Neural cell (in vitro differentiated cells): ENCODE results near the gene BMP7. TPM values are rescaled to one million over a fixed set of nuclear protein-coding genes. Genes with fewer than 3 reads are reported as not detected.

Source experiments
- H2AFZ ChIP-seq: fragments of 200-600, 300-800 bp; sonication (generic), shearing (Covaris generic); 2 replicates; pipeline ENCODE4 v1.6.0; 2014; ENCODE audit warnings: low read depth, mild to moderate bottlenecking, antibody characterized with exemption, low read length, moderate library complexity
- H3F3A ChIP-seq: fragments of 200-600 bp; shearing (Covaris generic); 2 replicates; pipeline ENCODE4 v1.6.1; 2016; ENCODE audit warnings: mild to moderate bottlenecking, moderate library complexity, mixed read lengths, antibody characterized with exemption, low read length; ENCODE audit not compliant: insufficient read depth, poor library complexity, severe bottlenecking
- H3K27ac ChIP-seq: fragments of 200-600, 300-800 bp; sonication (generic), shearing (Covaris generic); 2 replicates; pipeline ENCODE4 v1.5.1; 2014; ENCODE audit warnings: mild to moderate bottlenecking, low read length, moderate library complexity
- H3K27me3 ChIP-seq: fragments of 300-800, 200-600 bp; sonication (generic), shearing (Covaris generic); 2 replicates; pipeline ENCODE4 v1.6.0; 2014; ENCODE audit warnings: mild to moderate bottlenecking, low read depth, low read length, moderate library complexity; ENCODE audit not compliant: insufficient read depth
- H3K36me3 ChIP-seq: fragments of 300-800, 200-600 bp; sonication (generic), shearing (Covaris generic); 2 replicates; pipeline ENCODE4 v1.5.1; 2014; ENCODE audit warnings: mild to moderate bottlenecking, antibody characterized with exemption, low read length, moderate library complexity; ENCODE audit not compliant: insufficient read depth
- H3K4me2 ChIP-seq: fragments of 300-800, 200-600 bp; sonication (generic), shearing (Covaris generic); 2 replicates; pipeline ENCODE4 v1.6.0; 2014; ENCODE audit warnings: mild to moderate bottlenecking, low read length
- H3K4me3 ChIP-seq: fragments of 300-800, 200-600 bp; sonication (generic), shearing (Covaris generic); 2 replicates; pipeline ENCODE4 v1.5.1; 2014; ENCODE audit warnings: mild to moderate bottlenecking, low read length, moderate library complexity
- H3K79me2 ChIP-seq: fragments of 200-600 bp; shearing (Covaris generic); replicated peaks from 2 replicates; pipeline ENCODE4 v1.6.0; 2014; ENCODE audit warnings: mild to moderate bottlenecking, low read length, moderate library complexity; ENCODE audit not compliant: insufficient read depth
- H3K9ac ChIP-seq: fragments of 300-800, 200-600 bp; sonication (generic), shearing (Covaris generic); 2 replicates; pipeline ENCODE4 v1.6.1; 2016; ENCODE audit warnings: mild to moderate bottlenecking, low read length, mixed read lengths
- H3K9me2 ChIP-seq: fragments of 200-600 bp; shearing (Covaris generic); 2 replicates; pipeline ENCODE4 v1.6.1; 2016; ENCODE audit warnings: mild to moderate bottlenecking, low read length, mixed read lengths; ENCODE audit not compliant: insufficient read depth
- H3K9me3 ChIP-seq: fragments of 200-600, 300-800 bp; sonication (generic), shearing (Covaris generic); 2 replicates; pipeline ENCODE4 v1.6.1; 2016; ENCODE audit warnings: mild to moderate bottlenecking, mixed run types, low read length, moderate library complexity, mixed read lengths
- H4K20me1 ChIP-seq: fragments of 200-600 bp; shearing (Covaris generic); 2 replicates; pipeline ENCODE4 v1.6.1; 2016; ENCODE audit warnings: mild to moderate bottlenecking, mixed run types; ENCODE audit not compliant: insufficient read depth
- CTCF ChIP-seq: fragments of 450-650 bp; IDR thresholded peaks from 2 replicates; pipeline ENCODE4 v1.5.1; 2014; ENCODE audit warnings: antibody characterized with exemption, mild to moderate bottlenecking, moderate library complexity; ENCODE audit not compliant: poor library complexity, severe bottlenecking
- EP300 ChIP-seq: fragments of 450-650 bp; conservative IDR thresholded peaks from 2 replicates; pipeline ENCODE4 v1.6.1; 2014; ENCODE audit warnings: antibody characterized with exemption, mild to moderate bottlenecking, moderate library complexity; ENCODE audit not compliant: poor library complexity, severe bottlenecking
- EZH2 ChIP-seq: fragments of 200-600, 300-800 bp; shearing (Covaris generic), sonication (generic); IDR thresholded peaks from 2 replicates; pipeline ENCODE4 v1.6.1; 2014; ENCODE audit warnings: antibody characterized with exemption, low read length, borderline replicate concordance, mild to moderate bottlenecking; ENCODE audit not compliant: insufficient read depth, poor library complexity, severe bottlenecking
- MXI1 ChIP-seq: fragments of 450-650 bp; conservative IDR thresholded peaks from 2 replicates; pipeline ENCODE4 v1.6.1; 2014; ENCODE audit warnings: antibody characterized with exemption, mild to moderate bottlenecking; ENCODE audit not compliant: poor library complexity, severe bottlenecking
- POLR2AphosphoS5 ChIP-seq: IDR thresholded peaks from 2 replicates; pipeline ENCODE4 v1.6.1; 2012
- RAD21 ChIP-seq: fragments of 450-650 bp; conservative IDR thresholded peaks from 2 replicates; pipeline ENCODE4 v1.6.1; 2014; ENCODE audit warnings: antibody characterized with exemption, mild to moderate bottlenecking, moderate library complexity
- REST ChIP-seq: IDR thresholded peaks from 2 replicates; pipeline ENCODE4 v1.6.1; 2012; ENCODE audit warnings: borderline replicate concordance
- SMC3 ChIP-seq: fragments of 450-650 bp; conservative IDR thresholded peaks from 2 replicates; pipeline ENCODE4 v1.6.1; 2014; ENCODE audit warnings: antibody characterized with exemption, mild to moderate bottlenecking, moderate library complexity; ENCODE audit not compliant: poor library complexity
- TAF1 ChIP-seq: IDR thresholded peaks from 2 replicates; pipeline ENCODE4 v1.6.1; 2012; ENCODE audit warnings: low read depth
- polyA plus RNA-seq: library from polyadenylated mRNA; depleted of rRNA; stranded (reverse); fragments of >200 nt; gene quantifications from 2 replicates; pipeline ENCODE4 v1.2.3, GENCODE V29; 2014

Gene BMP7
- polyA plus RNA-seq, 1 donor from 2014 or later, result 3.6 TPM

- Histone ChIP-seq H3K27ac (no peak overlapping the region), H3K36me3 (no peaks in the 10 kb centered on the region), H3F3A (no peaks in the 10 kb centered on the region), H3K4me2 (no peak overlapping the region), H3K9me3 (no peaks in the 10 kb centered on the region), H2AFZ (no peak overlapping the region), H4K20me1 (no peaks in the 10 kb centered on the region), H3K79me2 (no peaks in the 10 kb centered on the region), H3K9ac (no peak overlapping the region), H3K4me3 (no peak overlapping the region), H3K9me2 (no peaks in the 10 kb centered on the region), H3K27me3 (no peaks in the 10 kb centered on the region)
- TF ChIP-seq SMC3 (no peak), RAD21 (no peak), EP300 (no peak), MXI1 (no peak), CTCF (no peak), TAF1 (no peak), REST (no peak), EZH2 (no peak), POLR2AphosphoS5 (no peak)
Observed at GRCh38 chr20:57194154-57194553, 72.3 kb downstream of the BMP7 start.

GRCh38 chr20:57193094-57193493, 73.3 kb downstream of the BMP7 start:
- Histone ChIP-seq H4K20me1 (no peaks in the 10 kb centered on the region), H3F3A (no peaks in the 10 kb centered on the region), H3K4me3 (no peak overlapping the region), H3K9ac (no peak overlapping the region), H3K27ac (no peak overlapping the region), H3K36me3 (no peaks in the 10 kb centered on the region), H3K4me2 (no peak overlapping the region), H3K27me3 (no peaks in the 10 kb centered on the region), H3K79me2 (no peaks in the 10 kb centered on the region), H3K9me3 (no peaks in the 10 kb centered on the region), H3K9me2 (no peaks in the 10 kb centered on the region), H2AFZ (no peak overlapping the region)
- TF ChIP-seq TAF1 (no peak), MXI1 (no peak), CTCF (no peak), POLR2AphosphoS5 (no peak), EP300 (no peak), RAD21 (no peak), REST (no peak), SMC3 (no peak), EZH2 (no peak)
